Kidney (tissue), 14 donors: Measurements from ENCODE around the gene ITPR2. TPM values are rescaled to one million over a fixed set of nuclear protein-coding genes. Genes with fewer than 3 reads are reported as not detected.

Experiments used
- DNase-seq, 5 donors: peaks; one replicate each; pipeline ENCODE4 v3.0.0-alpha.2; 2013 to 2020
- FAIRE-seq: peaks from 2 replicates; lab custom pipeline; 2012; peaks lifted over from hg19 to GRCh38; lab: Jason Lieb, UNC
- H3K27ac ChIP-seq, 2 donors: one replicate each; pipeline ENCODE4 v1.7.0; 2013; ENCODE audit warnings: low read depth in 2 of 2, low read length in 2 of 2, inconsistent platforms in 1 of 2
- H3K27me3 ChIP-seq: one replicate; pipeline ENCODE4 v1.7.1; 2013; ENCODE audit warnings: low read length, inconsistent platforms; ENCODE audit not compliant: control insufficient read depth, insufficient read depth
- H3K36me3 ChIP-seq, 3 donors: one replicate each; pipeline versions ENCODE4 v1.7.0 to v1.7.1; 2013; ENCODE audit warnings: low read length in 3 of 3, control low read depth in 1 of 3, inconsistent platforms in 1 of 3; ENCODE audit not compliant: insufficient read depth in 3 of 3, control insufficient read depth in 2 of 3
- H3K4me1 ChIP-seq, 3 donors: one replicate each; pipeline versions ENCODE4 v1.7.0 to v1.7.1; 2013; ENCODE audit warnings: low read length in 3 of 3, inconsistent platforms in 1 of 3, low read depth in 1 of 3; ENCODE audit not compliant: control insufficient read depth in 2 of 3, insufficient read depth in 2 of 3
- H3K4me3 ChIP-seq, 3 donors: one replicate each; pipeline versions ENCODE4 v1.7.0 to v1.8.1; 2013; ENCODE audit warnings: low read length in 3 of 3, control low read depth in 1 of 3, inconsistent platforms in 1 of 3
- H3K9ac ChIP-seq, 3 donors: one replicate each; pipeline versions ENCODE4 v1.7.0 to v1.7.1; 2013; ENCODE audit warnings: low read length in 3 of 3, control low read depth in 1 of 3, inconsistent platforms in 1 of 3
- H3K9me3 ChIP-seq, 3 donors: one replicate each; pipeline versions ENCODE4 v1.7.0 to v1.7.1; 2013; ENCODE audit warnings: low read length in 3 of 3, control low read depth in 1 of 3, inconsistent platforms in 1 of 3; ENCODE audit not compliant: control insufficient read depth in 2 of 3, insufficient read depth in 1 of 3
- CTCF ChIP-seq: IDR thresholded peaks from 3 replicates; pipeline ENCODE4 v1.5.1; 2012; ENCODE audit warnings: mild to moderate bottlenecking, moderate library complexity, borderline replicate concordance; ENCODE audit not compliant: insufficient read depth; ENCODE audit errors: extremely low read depth
- intact Hi-C: fragments of 100-400 bp; cut with DNase I; formaldehyde crosslinking; loops from one replicate; pipeline ENCODE4 v1.11.1; 2022
- polyA plus RNA-seq: library from polyadenylated mRNA; stranded (reverse); fragments of 350-450 nt; fragmentation: Illumina TruSeq; extraction: RNeasy Lipid Tissue Mini Kit (QIAGEN cat#74804); gene quantifications from one replicate; pipeline ENCODE4 v1.2.3, GENCODE V29; 2014; ENCODE audit warnings: low read depth, low replicate concordance; ENCODE audit not compliant: insufficient read depth
- total RNA-seq: library from RNA; stranded (reverse); fragmentation: NEBNext Ultra II Directional; extraction: Animal tissue kit (Norgen Biotek cat#: 25700); gene quantifications from one replicate; pipeline ENCODE4 v1.2.1, GENCODE V29; 2021
- donor health status: control.
- donor health status: control.
- donor health status: control.
- donor health status: control.
- donor health status: control.
- donor health status: DM: yes; HTN: yes; CAD: no.
- donor health status: Normal renal cell carcinoma (clear cell type).

Gene ITPR2
- total and polyA plus RNA-seq, 2 donors from 2014 or later = 5.7 to 56.9 TPM

DNA sequence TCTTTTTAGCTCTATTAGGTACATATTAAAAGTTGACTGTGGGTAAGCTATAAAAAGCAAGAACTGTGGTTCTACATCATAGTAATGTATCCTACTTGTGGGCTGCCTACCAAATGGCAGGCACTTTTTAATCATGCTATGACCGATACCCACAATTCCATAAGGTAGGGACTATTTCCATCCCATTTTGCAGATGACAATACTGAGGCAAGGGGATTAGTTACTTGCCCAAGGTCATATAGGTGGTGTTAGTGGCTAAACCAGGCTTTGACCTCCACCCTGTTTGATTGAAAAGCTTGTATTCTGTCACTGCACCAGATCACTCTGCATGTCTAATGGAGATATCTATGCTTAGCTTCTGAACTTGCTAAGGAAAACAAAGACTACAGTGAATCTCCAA is 485.7 kb downstream of the ITPR2 start:
- Histone ChIP-seq H3K4me1 (no peaks in the 10 kb centered on the region), H3K27me3 (no peaks in the 10 kb centered on the region), H3K9me3 (no peaks in the 10 kb centered on the region), H3K4me3 (no peak overlapping the region), H3K9ac (no peak overlapping the region), H3K27ac (no peak overlapping the region), H3K36me3 (no peaks in the 10 kb centered on the region)
- DNase-seq = no peak
- no peak for FAIRE-seq
- TF ChIP-seq CTCF = no peak
- intact Hi-C loops = no loop called here

- H3K9me3 ChIP-seq = no peaks in the 10 kb centered on the region
- H3K27ac ChIP-seq = no peak overlapping the region
- H3K4me3 ChIP-seq = no peak overlapping the region
- intact Hi-C loops = no loop called here
- H3K27me3 ChIP-seq = no peaks in the 10 kb centered on the region
- no peaks in the 10 kb centered on the region for H3K4me1 ChIP-seq
- no peak overlapping the region for H3K9ac ChIP-seq
- no peak for DNase-seq
- TF ChIP-seq CTCF = no peak
- H3K36me3 ChIP-seq = no peaks in the 10 kb centered on the region
- no peak for FAIRE-seq
Measured at GRCh38 chr12:26346736-26347135, 486.3 kb downstream of the ITPR2 start.

GRCh38 chr12:26345471-26346003 is 487.5 kb downstream of the ITPR2 start:
- DNase-seq (no peak), FAIRE-seq (no peak)
- intact Hi-C loops = no loop called here
- no peaks in the 10 kb centered on the region for H3K27me3 ChIP-seq
- H3K27ac ChIP-seq = no peak overlapping the region
- no peak overlapping the region for H3K9ac ChIP-seq
- no peak overlapping the region for H3K4me3 ChIP-seq
- H3K9me3 ChIP-seq = no peaks in the 10 kb centered on the region
- no peaks in the 10 kb centered on the region for H3K4me1 ChIP-seq
- no peaks in the 10 kb centered on the region for H3K36me3 ChIP-seq
- no peak for TF ChIP-seq CTCF

DNA sequence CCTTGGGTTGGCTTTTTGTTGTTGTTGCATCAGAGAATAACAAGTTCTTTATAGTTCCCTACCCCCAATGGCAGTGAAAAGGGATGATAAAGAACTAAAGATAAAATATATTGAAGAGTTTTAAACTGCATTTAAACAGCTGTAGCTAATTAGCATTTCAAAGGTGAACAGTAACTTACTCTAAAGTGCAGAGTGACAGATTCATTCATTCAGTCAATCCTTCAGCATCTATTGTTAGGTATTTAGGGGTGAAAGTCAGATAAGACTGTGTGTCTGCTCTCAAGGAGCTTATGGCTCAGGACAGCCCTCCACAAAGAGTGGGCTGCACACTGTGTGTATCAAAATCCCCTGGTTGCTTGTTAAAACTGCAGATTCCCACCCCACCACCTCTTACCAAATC is 491.5 kb downstream of the ITPR2 start:
- intact Hi-C loops = no loop called here
- no peak for FAIRE-seq
- Histone ChIP-seq H3K27ac (no peak overlapping the region), H3K9me3 (no peaks in the 10 kb centered on the region), H3K4me1 (no peaks in the 10 kb centered on the region), H3K4me3 (no peak overlapping the region), H3K9ac (no peak overlapping the region), H3K36me3 (peaks cover 0 to 10% (median 0%) of the 10 kb centered on the region in 3 donors), H3K27me3 (no peaks in the 10 kb centered on the region)
- no peak for DNase-seq
- TF ChIP-seq CTCF = no peak
